Activated T-helper 1 cell treated with anti-CD3 and anti-CD28 coated beads, Interleukin-12 subunit alpha, Interleukin-12 subunit beta, Interleukin-2, Interleukin-4 antibody, amounts not matched to agents 30 ng/mL and 10 ng/mL and 1 ng/mL, durations not matched to agents 14 hours and 24 hours and 36 hours (primary cell): ENCODE measurements around the gene KBTBD2. TPM values are rescaled to one million over a fixed set of nuclear protein-coding genes. Genes with fewer than 3 reads are reported as not detected.
"Not testable (repeated sequence)": the region's sequence is repeated elsewhere in the genome, so short reads cannot be mapped to it uniquely, and the experiment has no call there.

ENCODE experiments used
- DNase-seq: peaks from one replicate; pipeline ENCODE4 v3.0.0; 2021; ENCODE audit warnings: low spot score
- H3K27ac Mint-ChIP-seq: one replicate; pipeline ENCODE4 v1.8.0; 2021; ENCODE audit warnings: mild to moderate bottlenecking, mixed read lengths
- H3K27me3 Mint-ChIP-seq: one replicate; pipeline ENCODE4 v1.8.0; 2022; ENCODE audit warnings: mild to moderate bottlenecking, moderate library complexity, mixed read lengths; ENCODE audit not compliant: insufficient read depth
- H3K36me3 Mint-ChIP-seq: one replicate; pipeline ENCODE4 v1.8.0; 2021; ENCODE audit warnings: low read depth, mixed read lengths
- H3K4me1 Mint-ChIP-seq: one replicate; pipeline ENCODE4 v1.8.0; 2021; ENCODE audit warnings: low read depth, mixed read lengths
- H3K4me3 Mint-ChIP-seq: one replicate; pipeline ENCODE4 v1.8.0; 2021; ENCODE audit warnings: mild to moderate bottlenecking, moderate library complexity, mixed read lengths
- H3K9me3 Mint-ChIP-seq: one replicate; pipeline ENCODE4 v1.8.0; 2021; ENCODE audit warnings: mixed read lengths
- intact Hi-C: fragments of 100-400 bp; cut with micrococcal nuclease; formaldehyde crosslinking; loops from one replicate; pipeline ENCODE4 v1.15.1; 2024
- total RNA-seq: library from RNA; stranded (reverse); gene quantifications from 2 replicates; pipeline ENCODE4 v1.2.3, GENCODE V29; 2022

Gene KBTBD2
- total RNA-seq, 1 donor from 2014 or later = 29.0 TPM

- intact Hi-C loops = no loop called here
- Mint-ChIP-seq H3K27ac (peak overlapping the region; percentile 46), H3K4me3 (no peak overlapping the region), H3K36me3 (peaks cover 18% of the 10 kb centered on the region), H3K27me3 (no peaks in the 10 kb centered on the region), H3K4me1 (peaks cover 13% of the 10 kb centered on the region), H3K9me3 (no peaks in the 10 kb centered on the region)
- DNase-seq = no peak
These were observed 22.6 kb upstream of the KBTBD2 start for GRCh38 chr7:32914184-32914583.

GRCh38 chr7:32910195-32910594 is 18.6 kb upstream of the KBTBD2 start:
- Mint-ChIP-seq H3K9me3 (no peaks in the 10 kb centered on the region), H3K4me3 (no peak overlapping the region), H3K27ac (no peak overlapping the region), H3K36me3 (peaks cover 3% of the 10 kb centered on the region), H3K4me1 (peaks cover 12% of the 10 kb centered on the region), H3K27me3 (no peaks in the 10 kb centered on the region)
- no peak for DNase-seq
- intact Hi-C loops = no loop called here

GRCh38 chr7:32905175-32905662 is 13.7 kb upstream of the KBTBD2 start:
- peaks cover 14% of the 10 kb centered on the region for H3K4me1 Mint-ChIP-seq

GRCh38 chr7:32901629-32902028 is 10.1 kb upstream of the KBTBD2 start:
- Mint-ChIP-seq H3K36me3 (peaks cover 3% of the 10 kb centered on the region), H3K4me1 (peaks cover 14% of the 10 kb centered on the region), H3K27ac (no peak overlapping the region), H3K9me3 (no peaks in the 10 kb centered on the region), H3K4me3 (no peak overlapping the region), H3K27me3 (no peaks in the 10 kb centered on the region)
- no peak for DNase-seq
- intact Hi-C loops = no loop called here

More at GRCh38 chr7:32905175-32905662, 13.7 kb upstream of the KBTBD2 start:
- intact Hi-C loops = loop anchor here (1.0 to 2.0 kb wide), 5 partner anchors 13 to 415 kb away; partner anchors contain the start of genes LSM5 and NT5C3A
- peak overlapping the region; percentile 80 for H3K4me3 Mint-ChIP-seq
- H3K27me3 Mint-ChIP-seq = no peaks in the 10 kb centered on the region
- peak; percentile 83 for DNase-seq
- peaks cover 3% of the 10 kb centered on the region for H3K36me3 Mint-ChIP-seq
- peak overlapping the region; percentile 97 for H3K27ac Mint-ChIP-seq
- H3K9me3 Mint-ChIP-seq = no peaks in the 10 kb centered on the region

GRCh38 chr7:32900433-32900995 is 9.0 kb upstream of the KBTBD2 start:
- DNase-seq = no peak
- intact Hi-C loops = no loop called here
- H3K27ac Mint-ChIP-seq = no peak overlapping the region
- H3K36me3 Mint-ChIP-seq = peaks cover 3% of the 10 kb centered on the region
- H3K4me3 Mint-ChIP-seq = no peak overlapping the region
- H3K4me1 Mint-ChIP-seq = peaks cover 14% of the 10 kb centered on the region
- H3K27me3 Mint-ChIP-seq = no peaks in the 10 kb centered on the region
- no peaks in the 10 kb centered on the region for H3K9me3 Mint-ChIP-seq

- intact Hi-C loops, H3K4me3 Mint-ChIP-seq, H3K27me3 Mint-ChIP-seq, H3K9me3 Mint-ChIP-seq, DNase-seq, H3K36me3 Mint-ChIP-seq, H3K27ac Mint-ChIP-seq: not testable (repeated sequence)
- peaks cover 25% of the 10 kb centered on the region for H3K4me1 Mint-ChIP-seq
These were observed 5.8 kb upstream of the KBTBD2 start for GRCh38 chr7:32897376-32897775.

- Mint-ChIP-seq H3K4me3 (no peak overlapping the region), H3K27ac (no peak overlapping the region), H3K36me3 (peaks cover 3% of the 10 kb centered on the region), H3K4me1 (peaks cover 25% of the 10 kb centered on the region), H3K27me3 (no peaks in the 10 kb centered on the region), H3K9me3 (no peaks in the 10 kb centered on the region)
- intact Hi-C loops = no loop called here
- no peak for DNase-seq
These were observed 5.2 kb upstream of the KBTBD2 start for GRCh38 chr7:32896564-32897347.

- peaks cover 8% of the 10 kb centered on the region for H3K36me3 Mint-ChIP-seq
- no peak for DNase-seq
- no peak overlapping the region for H3K4me3 Mint-ChIP-seq
- intact Hi-C loops = no loop called here
- peaks cover 2% of the 10 kb centered on the region for H3K27me3 Mint-ChIP-seq
- H3K4me1 Mint-ChIP-seq = peaks cover 40% of the 10 kb centered on the region
- H3K9me3 Mint-ChIP-seq = no peaks in the 10 kb centered on the region
- peak overlapping the region; percentile 5 for H3K27ac Mint-ChIP-seq
These were observed 2.6 kb upstream of the KBTBD2 start for GRCh38 chr7:32894171-32894570.

GRCh38 chr7:32893722-32894121 is 2.2 kb upstream of the KBTBD2 start:
- peak overlapping the region; percentile 90 for H3K4me3 Mint-ChIP-seq
- intact Hi-C loops = loop anchor here (2.0 kb wide), 1 partner anchor 161 kb away; no protein-coding TSS in a partner anchor
- no peaks in the 10 kb centered on the region for H3K9me3 Mint-ChIP-seq
- peaks cover 2% of the 10 kb centered on the region for H3K27me3 Mint-ChIP-seq
- H3K36me3 Mint-ChIP-seq = peaks cover 10% of the 10 kb centered on the region
- peaks cover 44% of the 10 kb centered on the region for H3K4me1 Mint-ChIP-seq
- no peak for DNase-seq
- peak overlapping the region; percentile 95 for H3K27ac Mint-ChIP-seq

- no peak for DNase-seq
These were observed 1.6 kb upstream of the KBTBD2 start for GRCh38 chr7:32893207-32893524.

GRCh38 chr7:32892521-32893206 is 1.1 kb upstream of the KBTBD2 start:
- H3K4me3 Mint-ChIP-seq = peak overlapping the region; percentile 90
- no peaks in the 10 kb centered on the region for H3K9me3 Mint-ChIP-seq
- H3K36me3 Mint-ChIP-seq = peaks cover 14% of the 10 kb centered on the region
- peak overlapping the region; percentile 95 for H3K27ac Mint-ChIP-seq
- intact Hi-C loops = loop anchor here (1.0 to 2.0 kb wide), 7 partner anchors 13 to 402 kb away; partner anchors contain the start of genes AVL9 and LSM5
- H3K27me3 Mint-ChIP-seq = peaks cover 2% of the 10 kb centered on the region
- peaks cover 54% of the 10 kb centered on the region for H3K4me1 Mint-ChIP-seq
- DNase-seq = peak; percentile 38

More at GRCh38 chr7:32893207-32893524, 1.6 kb upstream of the KBTBD2 start:
- H3K27ac Mint-ChIP-seq = peak overlapping the region; percentile 95
- intact Hi-C loops = loop anchor here (2.0 kb wide), 1 partner anchor 162 kb away; no protein-coding TSS in a partner anchor
- no peaks in the 10 kb centered on the region for H3K9me3 Mint-ChIP-seq
- peaks cover 49% of the 10 kb centered on the region for H3K4me1 Mint-ChIP-seq
- H3K27me3 Mint-ChIP-seq = peaks cover 2% of the 10 kb centered on the region
- peak overlapping the region; percentile 90 for H3K4me3 Mint-ChIP-seq
- peaks cover 14% of the 10 kb centered on the region for H3K36me3 Mint-ChIP-seq

GRCh38 chr7:32891800-32892520 is 400 bp upstream of the KBTBD2 start:
- peak overlapping the region; percentile 90 for H3K4me3 Mint-ChIP-seq
- H3K27me3 Mint-ChIP-seq = peaks cover 2% of the 10 kb centered on the region
- H3K36me3 Mint-ChIP-seq = peaks cover 16% of the 10 kb centered on the region
- H3K9me3 Mint-ChIP-seq = no peaks in the 10 kb centered on the region
- peak overlapping the region; percentile 95 for H3K27ac Mint-ChIP-seq
- peak; percentile 98 for DNase-seq
- intact Hi-C loops = loop anchor here (1.0 to 2.0 kb wide), 8 partner anchors 13 to 402 kb away; partner anchors contain the start of genes AVL9 and LSM5
- H3K4me1 Mint-ChIP-seq = peaks cover 61% of the 10 kb centered on the region
